Measurements from ENCODE around the gene COLQ. TPM values are rescaled to one million over a fixed set of nuclear protein-coding genes. Genes with fewer than 3 reads are reported as not detected.

The COLQ gene
- total RNA-seq, 6 experiments from 2014 or later: 0.25 to 1.2 (median 0.83) TPM

DNA sequence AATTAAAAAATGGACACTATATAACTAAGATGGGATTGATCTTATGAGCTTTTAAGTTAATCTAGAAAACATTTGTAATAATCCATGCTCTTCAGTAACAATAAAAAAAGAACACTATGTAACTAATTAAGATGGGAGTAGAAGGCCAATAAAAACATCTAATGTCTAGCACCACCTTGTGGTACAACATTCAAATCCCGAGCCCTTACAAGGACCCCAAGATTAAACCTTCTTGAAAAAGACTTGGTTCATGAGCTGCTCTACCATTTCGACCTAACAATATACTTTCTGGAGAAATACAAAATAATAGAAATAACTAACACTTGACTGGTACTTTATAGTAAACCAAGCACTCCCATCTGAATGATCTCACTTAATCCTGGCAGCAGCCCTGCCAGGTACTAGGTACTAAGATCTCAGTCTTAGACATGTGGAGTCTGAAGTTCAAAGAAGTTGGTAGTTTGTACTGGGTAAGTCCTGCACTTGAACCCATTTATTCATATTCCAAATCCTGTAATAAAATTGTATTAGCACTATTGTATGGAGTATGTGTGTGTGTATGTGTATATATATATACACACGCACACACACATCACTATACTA is 116.0 kb downstream of the COLQ start:
- peaks cover 0 to 6% (median 0%) of the 10 kb centered on the region in 4 donors for H3K36me3 ChIP-seq
- H3K27me3 ChIP-seq: no peaks in the 10 kb centered on the region
- ATAC-seq: peak; percentile 50 to 64 (median 60)
- no peaks in the 10 kb centered on the region for H3K9me3 ChIP-seq
- H3K27ac ChIP-seq: no peak overlapping the region
- intact Hi-C loops (cut with DNase I): no loop called here
- DNase-seq: no peak
- H3K4me3 ChIP-seq: no peak overlapping the region
- TF ChIP-seq POLR2A (IDR thresholded peaks at IDR 0.05): no peak
- TF ChIP-seq, protein P1, sequence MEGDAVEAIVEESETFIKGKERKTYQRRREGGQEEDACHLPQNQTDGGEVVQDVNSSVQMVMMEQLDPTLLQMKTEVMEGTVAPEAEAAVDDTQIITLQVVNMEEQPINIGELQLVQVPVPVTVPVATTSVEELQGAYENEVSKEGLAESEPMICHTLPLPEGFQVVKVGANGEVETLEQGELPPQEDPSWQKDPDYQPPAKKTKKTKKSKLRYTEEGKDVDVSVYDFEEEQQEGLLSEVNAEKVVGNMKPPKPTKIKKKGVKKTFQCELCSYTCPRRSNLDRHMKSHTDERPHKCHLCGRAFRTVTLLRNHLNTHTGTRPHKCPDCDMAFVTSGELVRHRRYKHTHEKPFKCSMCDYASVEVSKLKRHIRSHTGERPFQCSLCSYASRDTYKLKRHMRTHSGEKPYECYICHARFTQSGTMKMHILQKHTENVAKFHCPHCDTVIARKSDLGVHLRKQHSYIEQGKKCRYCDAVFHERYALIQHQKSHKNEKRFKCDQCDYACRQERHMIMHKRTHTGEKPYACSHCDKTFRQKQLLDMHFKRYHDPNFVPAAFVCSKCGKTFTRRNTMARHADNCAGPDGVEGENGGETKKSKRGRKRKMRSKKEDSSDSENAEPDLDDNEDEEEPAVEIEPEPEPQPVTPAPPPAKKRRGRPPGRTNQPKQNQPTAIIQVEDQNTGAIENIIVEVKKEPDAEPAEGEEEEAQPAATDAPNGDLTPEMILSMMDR (IDR thresholded peaks at IDR 0.05): peak; percentile 57 to 66 (median 62)
- WGBS (ENCODE audit: insufficient coverage, low coverage, low lambda C conversion rate, missing lambda C conversion rate): 37% methylated on average over 3 of the region's 3 CpGs
- peaks cover 0 to 15% (median 4%) of the 10 kb centered on the region in 4 donors for H3K4me1 ChIP-seq

GRCh38 chr3:15404767-15405166 is 116.7 kb downstream of the COLQ start:
- TF ChIP-seq, protein P1 (IDR thresholded peaks at IDR 0.05): no peak
- no peak for TF ChIP-seq POLR2A (IDR thresholded peaks at IDR 0.05)
- H3K27me3 ChIP-seq: no peaks in the 10 kb centered on the region
- 100% methylated on average over 1 of the region's 1 CpG for WGBS (ENCODE audit: insufficient coverage, low coverage, low lambda C conversion rate, missing lambda C conversion rate)
- no peak overlapping the region for H3K27ac ChIP-seq
- no peak overlapping the region for H3K4me3 ChIP-seq
- H3K4me1 ChIP-seq: peaks cover 0 to 14% (median 4%) of the 10 kb centered on the region in 4 donors
- intact Hi-C loops (cut with DNase I): no loop called here
- no peaks in the 10 kb centered on the region for H3K36me3 ChIP-seq
- DNase-seq (no peak), ATAC-seq (peak in 1 of 4 donors; percentile 29)
- H3K9me3 ChIP-seq: no peaks in the 10 kb centered on the region

- Histone ChIP-seq H3K4me1 (peaks cover 0 to 6% (median under 1%) of the 10 kb centered on the region in 4 donors), H3K9me3 (no peaks in the 10 kb centered on the region), H3K27ac (no peak overlapping the region), H3K27me3 (no peaks in the 10 kb centered on the region), H3K4me3 (no peak overlapping the region), H3K36me3 (no peaks in the 10 kb centered on the region)
- intact Hi-C loops (cut with DNase I): no loop called here
- TF ChIP-seq POLR2A (IDR thresholded peaks at IDR 0.05): no peak
- TF ChIP-seq, protein P1 (IDR thresholded peaks at IDR 0.05): no peak
- 71% methylated on average over 1 of the region's 3 CpGs for WGBS (ENCODE audit: insufficient coverage, low coverage, low lambda C conversion rate, missing lambda C conversion rate)
- DNase-seq (no peak), ATAC-seq (no peak)
Observed at GRCh38 chr3:15403965-15404364, 117.5 kb downstream of the COLQ start.

GRCh38 chr3:15403495-15403894 is 118.0 kb downstream of the COLQ start:
- 71% methylated on average over 2 of the region's 3 CpGs for WGBS (ENCODE audit: insufficient coverage, low coverage, low lambda C conversion rate, missing lambda C conversion rate)
- ATAC-seq: no peak

More at GRCh38 chr3:15403495-15403894, 118.0 kb downstream of the COLQ start:
- Histone ChIP-seq H3K4me3 (no peak overlapping the region), H3K27me3 (no peaks in the 10 kb centered on the region), H3K36me3 (no peaks in the 10 kb centered on the region), H3K27ac (no peak overlapping the region), H3K4me1 (peaks cover 0 to 1% (median 0%) of the 10 kb centered on the region in 4 donors), H3K9me3 (no peaks in the 10 kb centered on the region)
- no peak for DNase-seq
- intact Hi-C loops (cut with DNase I): no loop called here
- TF ChIP-seq, protein P1 (IDR thresholded peaks at IDR 0.05): no peak
- no peak for TF ChIP-seq POLR2A (IDR thresholded peaks at IDR 0.05)
